ENCODE results near the gene FBXO33. TPM values are rescaled to one million over a fixed set of nuclear protein-coding genes. Genes with fewer than 3 reads are reported as not detected.

FBXO33 gene
- total RNA-seq, 1 experiment from 2014 or later = 8.8 TPM

- TF ChIP-seq CTCF (conservative IDR thresholded peaks at IDR 0.05) = no peak
- no CpG with 5 or more reads among the region's 3 CpGs for WGBS (ENCODE audit: extremely low coverage, insufficient read length, low lambda C conversion rate)
- Mint-ChIP-seq H3K36me3 (ENCODE audit: insufficient read depth in 1 of 3, low read depth in 3 of 3) (no peaks in the 10 kb centered on the region), H3K27ac (no peak overlapping the region), H3K4me1 (peaks cover 16 to 17% of the 10 kb centered on the region in 2 experiments), H3K9me3 (no peaks in the 10 kb centered on the region), H3K4me3 (no peak overlapping the region), H3K27me3 (ENCODE audit: low read depth) (no peaks in the 10 kb centered on the region)
- Histone ChIP-seq H2AFZ (ENCODE audit: low read length) (no peak overlapping the region), H2BK12ac (ENCODE audit: insufficient read length, low read depth, low read length) (no peak overlapping the region), H3K9ac (ENCODE audit: extremely low read depth, insufficient read length, low read length) (no peak overlapping the region), H4K20me1 (ENCODE audit: control insufficient read depth, insufficient read depth, insufficient read length) (no peaks in the 10 kb centered on the region), H3T11ph (ENCODE audit: low read length) (no peak overlapping the region), H4K5ac (ENCODE audit: insufficient read length, low read depth, low read length) (no peak overlapping the region), H4K91ac (ENCODE audit: insufficient read length, low read depth, low read length) (no peak overlapping the region), H3K27ac (ENCODE audit: insufficient read length, low read depth, low read length) (no peak overlapping the region), H2BK20ac (ENCODE audit: low read depth, low read length, poor library complexity, severe bottlenecking) (no peak overlapping the region), H3K56ac (ENCODE audit: insufficient read length, low read depth, low read length) (no peak overlapping the region), H3K9me3 (ENCODE audit: control insufficient read depth, low read depth, low read length) (no peaks in the 10 kb centered on the region), H3K79me2 (ENCODE audit: insufficient read depth, low read length) (no peaks in the 10 kb centered on the region; the same call in 1 of the 2 replicates), H2AK5ac (ENCODE audit: insufficient read length, low read length) (no peak overlapping the region), H3K4ac (ENCODE audit: low read depth, low read length) (no peak overlapping the region), H3K23ac (ENCODE audit: insufficient read length, low read depth, low read length) (no peak overlapping the region), H2BK15ac (ENCODE audit: low read depth, low read length) (no peak overlapping the region), H3K27me3 (ENCODE audit: insufficient read depth, low read length) (no peaks in the 10 kb centered on the region), H3K14ac (ENCODE audit: insufficient read depth, low read length) (no peak overlapping the region), H3K18ac (ENCODE audit: insufficient read length, low read depth, low read length) (no peak overlapping the region), H3K79me1 (ENCODE audit: insufficient read depth, low read depth, low read length, poor library complexity, severe bottlenecking) (no peaks in the 10 kb centered on the region), H3K4me2 (ENCODE audit: insufficient read depth, insufficient read length, low read length) (no peak overlapping the region), H2BK5ac (ENCODE audit: insufficient read length, low read length) (no peak overlapping the region), H3K23me2 (ENCODE audit: insufficient read length, low read depth, low read length, poor library complexity, severe bottlenecking) (peaks cover 3% of the 10 kb centered on the region), H2BK120ac (ENCODE audit: low read depth, low read length, poor library complexity, severe bottlenecking) (no peak overlapping the region), H3K4me1 (ENCODE audit: insufficient read depth, low read length) (no peaks in the 10 kb centered on the region), H4K8ac (replicated peaks; ENCODE audit: insufficient read length, low read depth, low read length) (no peak overlapping the region)
- DNase-seq = no peak
Measured at GRCh38 chr14:39425947-39426346, 6.3 kb downstream of the FBXO33 start.

Data from H9 (cell line).